Peyer's patch (tissue), 4 donors: ENCODE data around the gene GNG3.

Experiments used
- POLR2A ChIP-seq, 2 donors: fragments of 450-650 bp; IDR thresholded peaks; one replicate each; pipeline ENCODE4 v1.5.1; 2017; ENCODE audit warnings: antibody characterized with exemption in 2 of 2, mild to moderate bottlenecking in 2 of 2, moderate library complexity in 2 of 2
- TF ChIP-seq, protein P1 (sequence below), 6 experiments: fragments of 450-650 bp in 4 of 6; fragments of 200-600 bp in 2 of 6; sonication (generic) in 1 of 6; IDR thresholded peaks; one replicate each; pipeline ENCODE4 v1.5.1; 2017 to 2019; ENCODE audit warnings: antibody characterized with exemption in 6 of 6, mild to moderate bottlenecking in 3 of 6, moderate library complexity in 1 of 6

DNA sequence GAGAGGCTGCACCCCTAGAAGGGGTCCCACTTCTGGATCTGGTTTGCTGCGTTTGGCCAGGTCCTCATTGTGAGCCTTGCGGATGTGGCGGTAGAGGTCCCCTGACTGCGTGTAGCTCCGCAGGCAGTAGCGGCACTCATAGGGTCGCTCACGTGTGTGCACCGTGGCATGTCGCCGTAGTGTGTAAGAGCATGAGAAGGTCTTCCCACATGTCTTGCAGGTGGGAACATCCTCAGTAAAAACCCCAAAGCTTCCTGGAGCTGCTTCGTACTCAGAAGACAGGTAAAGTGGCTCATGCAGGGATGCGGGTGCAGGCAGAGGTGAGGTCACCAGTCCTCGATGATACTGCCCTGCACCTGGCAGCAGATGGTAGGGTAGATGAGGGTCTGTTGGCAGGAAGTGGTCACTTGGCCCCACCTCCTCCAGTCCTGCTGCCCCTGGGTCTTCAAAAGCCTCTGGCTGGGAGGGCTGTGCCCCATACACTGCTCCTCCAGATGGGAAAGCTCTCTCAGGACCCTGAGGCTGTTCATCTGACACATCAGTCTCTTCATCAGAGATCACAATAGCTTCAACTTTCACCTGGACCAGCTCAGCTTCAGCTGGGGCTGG lies 44.8 kb downstream of the GNG3 start:
- TF ChIP-seq, protein P1, sequence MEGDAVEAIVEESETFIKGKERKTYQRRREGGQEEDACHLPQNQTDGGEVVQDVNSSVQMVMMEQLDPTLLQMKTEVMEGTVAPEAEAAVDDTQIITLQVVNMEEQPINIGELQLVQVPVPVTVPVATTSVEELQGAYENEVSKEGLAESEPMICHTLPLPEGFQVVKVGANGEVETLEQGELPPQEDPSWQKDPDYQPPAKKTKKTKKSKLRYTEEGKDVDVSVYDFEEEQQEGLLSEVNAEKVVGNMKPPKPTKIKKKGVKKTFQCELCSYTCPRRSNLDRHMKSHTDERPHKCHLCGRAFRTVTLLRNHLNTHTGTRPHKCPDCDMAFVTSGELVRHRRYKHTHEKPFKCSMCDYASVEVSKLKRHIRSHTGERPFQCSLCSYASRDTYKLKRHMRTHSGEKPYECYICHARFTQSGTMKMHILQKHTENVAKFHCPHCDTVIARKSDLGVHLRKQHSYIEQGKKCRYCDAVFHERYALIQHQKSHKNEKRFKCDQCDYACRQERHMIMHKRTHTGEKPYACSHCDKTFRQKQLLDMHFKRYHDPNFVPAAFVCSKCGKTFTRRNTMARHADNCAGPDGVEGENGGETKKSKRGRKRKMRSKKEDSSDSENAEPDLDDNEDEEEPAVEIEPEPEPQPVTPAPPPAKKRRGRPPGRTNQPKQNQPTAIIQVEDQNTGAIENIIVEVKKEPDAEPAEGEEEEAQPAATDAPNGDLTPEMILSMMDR (IDR thresholded peaks at IDR 0.05) = no peak
- no peak for TF ChIP-seq POLR2A (IDR thresholded peaks at IDR 0.05)
